Epithelial cell of proximal tubule (primary cell): Measurements from ENCODE around the gene SUSD6. TPM values are rescaled to one million over a fixed set of nuclear protein-coding genes. Genes with fewer than 3 reads are reported as not detected.
"Not testable (repeated sequence)": the region's sequence is repeated elsewhere in the genome, so short reads cannot be mapped to it uniquely, and the experiment has no call there.

Experiments used
- DNase-seq: peaks from one replicate; pipeline ENCODE4 v3.0.0-alpha.2; 2011; ENCODE audit warnings: low read depth
- H3K4me3 ChIP-seq: 2 replicates; pipeline ENCODE4 v1.5.1; 2011; ENCODE audit warnings: low read depth, mild to moderate bottlenecking, low read length
- CTCF ChIP-seq: conservative IDR thresholded peaks from 2 replicates; pipeline ENCODE4 v1.5.1; 2012; ENCODE audit warnings: low read depth, mild to moderate bottlenecking, low read length
- total RNA-seq: library from RNA; depleted of rRNA; stranded (reverse); fragments of >200 nt; gene quantifications from 2 replicates; pipeline ENCODE4 v1.2.3, GENCODE V29; 2015

Gene SUSD6
- total RNA-seq, 1 donor from 2014 or later = 6.2 TPM

- DNase-seq = no peak
- TF ChIP-seq CTCF = no peak
- H3K4me3 ChIP-seq = no peak overlapping the region
Measured at GRCh38 chr14:69647213-69647612, 35.8 kb downstream of the SUSD6 start.

- not testable (repeated sequence) for H3K4me3 ChIP-seq
Measured at GRCh38 chr14:69647642-69648041, 36.2 kb downstream of the SUSD6 start.

GRCh38 chr14:69648480-69649451, 37.4 kb downstream of the SUSD6 start:
- no peak for TF ChIP-seq CTCF
- no peak for DNase-seq
- peak overlapping the region; percentile 1 for H3K4me3 ChIP-seq

More at GRCh38 chr14:69647642-69648041, 36.2 kb downstream of the SUSD6 start:
- not testable (repeated sequence) for DNase-seq

GRCh38 chr14:69650948-69651369, 39.6 kb downstream of the SUSD6 start:
- no peak overlapping the region for H3K4me3 ChIP-seq
- no peak for DNase-seq
- TF ChIP-seq CTCF = no peak

- no peak for DNase-seq
- TF ChIP-seq CTCF = no peak
- no peak overlapping the region for H3K4me3 ChIP-seq
Measured at GRCh38 chr14:69651664-69652063, 40.3 kb downstream of the SUSD6 start.

- TF ChIP-seq CTCF = no peak
- no peak overlapping the region for H3K4me3 ChIP-seq
- DNase-seq = no peak
Measured at GRCh38 chr14:69652942-69653684, 41.7 kb downstream of the SUSD6 start.

GRCh38 chr14:69654116-69654515, 42.7 kb downstream of the SUSD6 start:
- no peak for TF ChIP-seq CTCF
- H3K4me3 ChIP-seq = no peak overlapping the region
- no peak for DNase-seq
